Measurements from ENCODE around the gene PTGDS. TPM values are rescaled to one million over a fixed set of nuclear protein-coding genes. Genes with fewer than 3 reads are reported as not detected.

PTGDS gene
- total and polyA plus RNA-seq, 2 donors from 2014 or later = 236 to 709 TPM

DNA sequence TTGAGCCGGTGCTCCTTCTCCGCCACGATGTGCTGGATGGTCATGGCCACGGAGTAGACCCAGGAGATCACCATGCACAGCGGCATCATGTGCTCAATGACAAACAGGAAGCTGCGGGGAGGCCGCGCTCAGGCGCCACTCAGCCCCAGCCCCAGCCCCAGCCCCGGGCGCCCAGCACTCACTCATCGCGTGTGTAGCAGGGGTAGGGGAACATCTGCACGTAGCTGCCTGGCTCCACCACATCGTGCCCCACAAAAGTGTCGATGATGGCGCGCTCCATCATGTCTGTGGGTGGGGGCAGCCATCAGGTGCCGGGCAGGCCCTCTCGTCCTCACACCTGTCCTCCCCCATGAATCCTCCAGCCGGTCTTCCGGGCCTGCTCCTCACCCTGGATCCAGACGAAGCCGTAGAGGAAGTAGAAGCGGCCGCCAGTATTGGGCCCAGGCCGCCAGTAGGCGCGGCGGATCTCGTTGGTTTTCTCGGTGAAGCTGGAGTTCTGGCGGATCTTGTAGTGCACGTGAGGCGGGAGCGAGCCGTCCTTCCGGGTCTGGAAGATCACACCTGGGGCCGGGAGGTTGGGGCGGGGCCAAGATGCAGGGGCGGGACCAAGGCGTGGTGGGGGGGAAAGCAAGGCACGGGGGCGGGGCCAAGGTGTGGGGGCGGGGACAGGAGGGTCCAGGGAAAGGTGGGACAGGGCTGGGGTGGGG, 40.6 kb downstream of the PTGDS start:
- Histone ChIP-seq H3K36me3 (ENCODE audit: control insufficient read depth in 2 of 3, insufficient read depth in 3 of 3, low read length in 3 of 3) (peaks cover 0 to 8% (median 0%) of the 10 kb centered on the region in 3 donors), H3K4me3 (ENCODE audit: low read length in 3 of 3) (no peak overlapping the region), H3K4me1 (ENCODE audit: control insufficient read depth in 2 of 3, insufficient read depth in 2 of 3, low read depth in 1 of 3, low read length in 3 of 3) (no peaks in the 10 kb centered on the region), H3K9me3 (ENCODE audit: control insufficient read depth in 2 of 3, insufficient read depth in 1 of 3, low read length in 3 of 3) (no peaks in the 10 kb centered on the region), H3K27me3 (ENCODE audit: control insufficient read depth, insufficient read depth, low read length) (no peaks in the 10 kb centered on the region), H3K27ac (ENCODE audit: low read depth in 2 of 2, low read length in 2 of 2) (no peak overlapping the region), H3K9ac (ENCODE audit: low read length in 3 of 3) (no peak overlapping the region)
- FAIRE-seq (no peak), DNase-seq (no peak)
- intact Hi-C loops (cut with DNase I) = no loop called here
- TF ChIP-seq, protein P1, sequence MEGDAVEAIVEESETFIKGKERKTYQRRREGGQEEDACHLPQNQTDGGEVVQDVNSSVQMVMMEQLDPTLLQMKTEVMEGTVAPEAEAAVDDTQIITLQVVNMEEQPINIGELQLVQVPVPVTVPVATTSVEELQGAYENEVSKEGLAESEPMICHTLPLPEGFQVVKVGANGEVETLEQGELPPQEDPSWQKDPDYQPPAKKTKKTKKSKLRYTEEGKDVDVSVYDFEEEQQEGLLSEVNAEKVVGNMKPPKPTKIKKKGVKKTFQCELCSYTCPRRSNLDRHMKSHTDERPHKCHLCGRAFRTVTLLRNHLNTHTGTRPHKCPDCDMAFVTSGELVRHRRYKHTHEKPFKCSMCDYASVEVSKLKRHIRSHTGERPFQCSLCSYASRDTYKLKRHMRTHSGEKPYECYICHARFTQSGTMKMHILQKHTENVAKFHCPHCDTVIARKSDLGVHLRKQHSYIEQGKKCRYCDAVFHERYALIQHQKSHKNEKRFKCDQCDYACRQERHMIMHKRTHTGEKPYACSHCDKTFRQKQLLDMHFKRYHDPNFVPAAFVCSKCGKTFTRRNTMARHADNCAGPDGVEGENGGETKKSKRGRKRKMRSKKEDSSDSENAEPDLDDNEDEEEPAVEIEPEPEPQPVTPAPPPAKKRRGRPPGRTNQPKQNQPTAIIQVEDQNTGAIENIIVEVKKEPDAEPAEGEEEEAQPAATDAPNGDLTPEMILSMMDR (IDR thresholded peaks at IDR 0.05; ENCODE audit: borderline replicate concordance, extremely low read depth, insufficient read depth) = no peak

- Histone ChIP-seq H3K4me3 (ENCODE audit: low read length in 3 of 3) (no peak overlapping the region), H3K27me3 (ENCODE audit: control insufficient read depth, insufficient read depth, low read length) (no peaks in the 10 kb centered on the region), H3K36me3 (ENCODE audit: control insufficient read depth in 2 of 3, insufficient read depth in 3 of 3, low read length in 3 of 3) (peaks cover 0 to 8% (median 0%) of the 10 kb centered on the region in 3 donors), H3K4me1 (ENCODE audit: control insufficient read depth in 2 of 3, insufficient read depth in 2 of 3, low read depth in 1 of 3, low read length in 3 of 3) (no peaks in the 10 kb centered on the region), H3K9me3 (ENCODE audit: control insufficient read depth in 2 of 3, insufficient read depth in 1 of 3, low read length in 3 of 3) (no peaks in the 10 kb centered on the region), H3K9ac (ENCODE audit: low read length in 3 of 3) (no peak overlapping the region), H3K27ac (ENCODE audit: low read depth in 2 of 2, low read length in 2 of 2) (no peak overlapping the region)
- intact Hi-C loops (cut with DNase I) = no loop called here
- no peak for DNase-seq
- no peak for FAIRE-seq
- TF ChIP-seq, protein P1 (IDR thresholded peaks at IDR 0.05; ENCODE audit: borderline replicate concordance, extremely low read depth, insufficient read depth) = no peak
Measured at GRCh38 chr9:137018761-137019559, 41.7 kb downstream of the PTGDS start.

DNA sequence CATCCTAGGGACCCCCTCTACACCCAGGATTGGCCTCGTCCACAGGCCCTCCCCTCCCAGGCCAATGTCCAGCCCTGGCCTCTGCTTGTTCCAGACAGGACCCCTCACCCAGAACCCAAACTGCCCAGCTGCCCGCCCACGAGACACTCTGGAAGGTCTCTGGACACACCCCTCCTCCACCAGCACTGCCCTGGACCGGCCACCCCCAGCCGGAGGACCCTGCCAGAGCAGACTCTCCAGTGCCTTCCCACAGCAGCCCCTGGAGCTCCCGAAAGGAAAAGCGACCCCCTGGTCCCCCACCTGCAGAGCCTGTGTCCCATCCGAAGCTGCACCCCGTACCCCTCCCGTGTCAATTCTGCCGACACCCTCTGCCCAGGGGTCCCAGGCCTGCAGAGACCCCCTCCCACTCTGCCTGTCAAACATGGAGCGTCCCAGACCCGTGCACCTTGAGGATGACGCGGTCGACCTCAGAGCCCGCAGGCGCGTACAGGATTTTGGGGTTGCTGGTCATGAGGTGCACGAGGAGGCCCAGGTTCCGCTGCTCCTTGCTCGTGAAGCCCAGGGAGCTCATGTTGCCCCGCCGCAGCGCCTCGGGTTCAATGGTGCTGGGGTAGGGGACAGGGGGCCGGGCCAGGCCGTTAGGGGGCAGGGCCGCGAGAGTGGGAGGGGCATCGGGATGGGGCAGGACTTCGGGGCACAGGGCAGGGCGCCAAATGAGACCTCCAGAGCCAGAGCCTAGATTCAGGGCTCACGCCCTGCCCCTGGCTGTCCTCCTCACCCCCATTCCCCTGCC, 42.8 kb downstream of the PTGDS start:
- H3K4me1 ChIP-seq (ENCODE audit: control insufficient read depth in 2 of 3, insufficient read depth in 2 of 3, low read depth in 1 of 3, low read length in 3 of 3) = peaks cover 0 to 2% (median 0%) of the 10 kb centered on the region in 3 donors
- H3K4me3 ChIP-seq (ENCODE audit: low read length in 3 of 3) = no peak overlapping the region
- H3K9ac ChIP-seq (ENCODE audit: low read length in 3 of 3) = no peak overlapping the region
- no peak overlapping the region for H3K27ac ChIP-seq (ENCODE audit: low read depth in 2 of 2, low read length in 2 of 2)
- no peaks in the 10 kb centered on the region for H3K27me3 ChIP-seq (ENCODE audit: control insufficient read depth, insufficient read depth, low read length)
- peaks cover 0 to 8% (median 0%) of the 10 kb centered on the region in 3 donors for H3K36me3 ChIP-seq (ENCODE audit: control insufficient read depth in 2 of 3, insufficient read depth in 3 of 3, low read length in 3 of 3)
- FAIRE-seq (no peak), DNase-seq (no peak)
- intact Hi-C loops (cut with DNase I) = loop anchor here (10.0 kb wide), 1 partner anchor 65 kb away; the partner anchor contains the start of gene LCN12
- TF ChIP-seq, protein P1 (IDR thresholded peaks at IDR 0.05; ENCODE audit: borderline replicate concordance, extremely low read depth, insufficient read depth) = no peak
- no peaks in the 10 kb centered on the region for H3K9me3 ChIP-seq (ENCODE audit: control insufficient read depth in 2 of 3, insufficient read depth in 1 of 3, low read length in 3 of 3)

Measured in kidney (tissue), 14 donors.